Stimulated activated CD8-positive, alpha-beta memory T cell treated with anti-CD3 and anti-CD28 coated beads, Interleukin-4, amount 100 ng/mL, for 24 hours (primary cell): ENCODE results near the gene ZNF106.

Source experiments
- DNase-seq: peaks from one replicate; pipeline ENCODE4 v3.0.0-alpha.2; 2020; ENCODE audit warnings: low read depth

Gene ZNF106

DNA sequence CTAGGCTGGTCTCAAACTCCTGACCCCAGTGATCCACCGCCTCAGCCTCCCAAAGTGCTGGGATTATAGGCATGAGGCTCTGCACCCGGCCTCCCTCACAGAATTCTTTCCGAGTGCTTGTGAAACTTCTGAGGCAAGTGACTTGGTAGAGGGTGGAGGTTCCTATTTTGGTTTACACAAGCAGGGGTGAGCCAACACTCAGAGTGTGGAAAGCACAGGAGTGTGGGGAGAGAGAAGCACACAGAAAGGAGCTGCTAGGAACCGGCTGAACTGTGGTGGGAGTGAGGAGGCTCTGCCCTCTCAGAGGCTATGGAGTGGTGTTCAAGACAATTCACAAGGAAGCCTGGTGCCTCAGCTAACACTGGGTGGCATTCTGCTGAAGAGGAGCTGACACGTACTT, 123.9 kb downstream of the ZNF106 start:
- DNase-seq: no peak

DNA sequence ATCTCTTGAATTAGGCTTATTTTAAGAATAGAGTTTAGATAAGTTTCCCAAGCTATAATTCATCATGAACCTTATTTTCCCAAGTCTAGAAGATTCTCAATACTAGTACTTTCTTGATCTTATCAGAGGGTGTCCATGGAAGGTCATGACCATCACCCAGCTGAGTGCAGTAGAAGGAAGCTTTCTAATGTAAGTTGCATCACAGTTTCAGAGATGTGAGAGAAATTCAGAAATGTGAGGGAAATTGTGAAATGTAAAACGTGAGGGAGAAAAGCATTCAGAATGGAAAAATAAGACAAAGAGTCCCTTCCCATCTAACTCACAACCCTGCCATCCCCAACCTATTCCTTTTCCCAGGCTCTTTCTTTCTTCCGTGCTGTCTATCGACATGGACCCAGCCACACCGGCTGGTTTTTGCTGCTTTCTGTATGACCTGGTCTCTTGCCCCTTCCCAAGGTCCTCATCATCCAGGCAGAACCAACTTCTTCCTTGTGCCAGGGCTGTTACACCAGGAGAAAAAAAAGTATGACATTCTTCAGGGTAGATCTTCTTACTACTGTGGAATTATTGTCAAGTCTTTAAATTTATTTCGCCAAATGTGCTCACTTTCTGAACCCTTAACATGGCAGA, 124.9 kb downstream of the ZNF106 start:
- DNase-seq: no peak

- no peak for DNase-seq
These were observed 126.4 kb downstream of the ZNF106 start for GRCh38 chr15:42364529-42364928.

DNA sequence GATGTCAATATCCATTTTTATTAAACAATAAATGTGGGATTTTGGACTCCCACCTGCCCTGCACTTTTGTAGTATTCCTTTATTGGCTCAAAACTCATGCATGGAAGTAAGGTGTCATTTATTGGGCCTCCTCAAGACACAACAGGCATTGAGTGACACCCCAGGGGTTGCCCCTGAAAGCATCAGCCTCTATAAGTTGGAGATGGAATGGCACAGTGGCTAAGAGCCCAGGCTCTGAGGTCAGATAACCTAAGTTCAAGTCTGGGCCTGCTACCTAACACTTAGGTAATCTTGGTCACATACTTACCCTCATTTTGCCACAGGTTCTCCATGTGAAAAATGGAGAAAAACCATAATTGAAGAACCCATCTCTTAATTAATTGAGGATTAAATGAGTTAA, 127.0 kb downstream of the ZNF106 start:
- DNase-seq: no peak

DNA sequence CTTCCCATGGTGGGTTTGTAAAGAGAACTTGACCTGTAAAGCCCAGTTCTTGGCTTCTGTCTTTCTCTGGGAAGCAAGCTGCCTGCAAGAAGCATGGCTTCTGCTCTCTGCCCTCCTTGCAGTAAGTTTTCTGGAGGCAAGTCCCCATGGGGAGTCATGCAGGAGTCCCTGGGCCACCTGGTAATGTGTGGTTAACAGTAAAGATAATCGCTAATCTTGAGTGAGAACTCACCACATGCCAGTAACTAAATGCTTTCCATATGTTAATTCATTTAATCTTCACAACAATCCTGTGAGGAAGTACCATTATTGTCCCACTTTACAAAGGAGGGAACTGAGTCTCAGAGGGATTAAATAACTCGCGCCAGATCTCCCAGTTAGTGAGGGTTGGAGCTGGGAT, 127.5 kb downstream of the ZNF106 start:
- no peak for DNase-seq
